K562 (cell line): ENCODE measurements around the gene ARL6IP4. TPM values are rescaled to one million over a fixed set of nuclear protein-coding genes. Genes with fewer than 3 reads are reported as not detected.

Source experiments
- ATAC-seq: fragments of 200-7000 bp; cut with Tn5 transposase; 3 replicates; pipeline ENCODE4 v1.9.1; 2020; ENCODE audit warnings: moderate library complexity
- BruUV-seq: library from RNA; stranded (reverse); fragments of 400-500 nt; replicated peaks from 2 replicates; lab custom pipeline; 2021; lab: Mats Ljungman, UMichigan
- CTCF ChIA-PET: fragments of 300-600 bp; formaldehyde crosslinking; extraction: SDS; loops from one replicate; lab custom pipeline; 2021; ENCODE audit warnings: low intra/inter-chr PET ratio; lab: Yijun Ruan, JAX
- POLR2A ChIA-PET: fragments of 300-600, 350-650 bp; sonication (Branson Sonifier 250); formaldehyde crosslinking; extraction: SDS; loops from one replicate; lab custom pipeline; 2021; ENCODE audit warnings: antibody characterized with exemption, inconsistent platforms; lab: Yijun Ruan, JAX
- DNase-seq, 4 experiments: peaks; one replicate each; pipeline versions ENCODE4 v3.0.0 to v3.0.0-alpha.2; 2011 to 2018; ENCODE audit warnings: low spot score in 3 of 4, mixed read lengths in 3 of 4; ENCODE audit errors: extremely low read depth in 1 of 4
- FAIRE-seq: peaks from 2 replicates; lab custom pipeline; 2011; peaks lifted over from hg19 to GRCh38; lab: Jason Lieb, UNC
- H2AFZ ChIP-seq: 2 replicates; pipeline ENCODE4 v1.6.0; 2011; ENCODE audit warnings: low read depth, low read length, control low read depth, inconsistent platforms
- H3K27ac ChIP-seq: fragments of 200-600 bp; 3 replicates; pipeline ENCODE4 v1.8.0; 2011; ENCODE audit warnings: low read depth, mild to moderate bottlenecking, control low read depth, inconsistent platforms, low read length, moderate library complexity, mixed read lengths; ENCODE audit errors: extremely low read depth
- H3K27me3 ChIP-seq, 2 experiments: fragments of 300-600 bp in 1 of 2; 2 replicates in 1 of 2; 3 replicates in 1 of 2; pipeline versions ENCODE4 v1.6.0 to v1.8.0; 2011; ENCODE audit warnings: inconsistent platforms in 2 of 2, low read length in 2 of 2, mild to moderate bottlenecking in 1 of 2, mixed read lengths in 1 of 2, moderate library complexity in 1 of 2; ENCODE audit not compliant: control insufficient read depth in 2 of 2, insufficient read depth in 2 of 2
- H3K36me3 ChIP-seq: fragments of 300-600 bp; 3 replicates; pipeline ENCODE4 v1.8.0; 2011; ENCODE audit warnings: mild to moderate bottlenecking, low read length, inconsistent platforms; ENCODE audit not compliant: control insufficient read depth, insufficient read depth
- H3K4me1 ChIP-seq, 2 experiments: fragments of 200-600 bp in 1 of 2; replicated peaks in 1 of 2; 2 replicates in 1 of 2; 3 replicates in 1 of 2; pipeline versions ENCODE4 v1.5.1 to v1.8.0; 2011; ENCODE audit warnings: inconsistent platforms in 2 of 2, low read length in 2 of 2, mild to moderate bottlenecking in 1 of 2, mixed read lengths in 1 of 2, moderate library complexity in 1 of 2; ENCODE audit not compliant: control insufficient read depth in 2 of 2, insufficient read depth in 2 of 2
- H3K4me2 ChIP-seq: 2 replicates; pipeline ENCODE4 v1.6.1; 2011; ENCODE audit warnings: low read length, control low read depth, inconsistent platforms, mixed read lengths; ENCODE audit not compliant: insufficient read depth
- H3K4me3 ChIP-seq: fragments of 200-600 bp; sonication (generic), shearing (Covaris generic); 2 replicates; pipeline ENCODE4 v1.5.1; 2016; ENCODE audit warnings: control low read depth, inconsistent platforms
- H3K79me2 ChIP-seq: fragments of 200-600 bp; 3 replicates; pipeline ENCODE4 v1.8.0; 2011; ENCODE audit warnings: low read length, inconsistent platforms; ENCODE audit not compliant: control insufficient read depth, insufficient read depth
- H3K9ac ChIP-seq, 2 experiments: 2 replicates each; pipeline versions ENCODE4 v1.6.0 to v1.6.1; 2011; ENCODE audit warnings: low read depth in 2 of 2, low read length in 2 of 2, control low read depth in 1 of 2, inconsistent platforms in 1 of 2, mild to moderate bottlenecking in 1 of 2, mixed read lengths in 1 of 2; ENCODE audit not compliant: insufficient read depth in 1 of 2
- H3K9me1 ChIP-seq: one replicate; pipeline ENCODE4 v1.6.0; 2011; ENCODE audit warnings: inconsistent platforms, mild to moderate bottlenecking, low read length, moderate library complexity; ENCODE audit not compliant: control insufficient read depth, insufficient read depth
- H3K9me3 ChIP-seq: replicated peaks from 2 replicates; pipeline ENCODE4 v1.5.1; 2011; ENCODE audit warnings: low read depth, low read length, inconsistent platforms; ENCODE audit not compliant: control insufficient read depth, insufficient read depth
- H4K20me1 ChIP-seq: replicated peaks from 2 replicates; pipeline ENCODE4 v1.6.1; 2011; ENCODE audit warnings: low read length, inconsistent platforms, mixed read lengths; ENCODE audit not compliant: control insufficient read depth, insufficient read depth
- CEBPB ChIP-seq: fragments of 450-650 bp; IDR thresholded peaks from 2 replicates; pipeline ENCODE4 v1.6.1; 2016; ENCODE audit warnings: missing genetic modification characterization, missing compliant biosample characterization
- KDM1A ChIP-seq, 2 experiments: fragments of 450-650 bp; IDR thresholded peaks; 2 replicates each; pipeline ENCODE4 v1.6.1; 2016; ENCODE audit warnings: mild to moderate bottlenecking in 2 of 2
- TAL1 ChIP-seq: fragments of 450-650 bp; IDR thresholded peaks from 2 replicates; pipeline ENCODE4 v1.6.1; 2016; ENCODE audit warnings: mild to moderate bottlenecking
- TGIF2 ChIP-seq: sonication (generic); formaldehyde crosslinking; IDR thresholded peaks from 2 replicates; pipeline ENCODE4 v1.8.1; 2022; ENCODE audit warnings: mild to moderate bottlenecking, missing genetic modification reagents, moderate library complexity
- WGBS: fragments of 100-300 bp; shearing (Covaris generic); methylation state at CpG from one replicate; pipeline ENCODE4 v1.1.6; 2016; ENCODE audit warnings: low coverage, mixed read lengths; ENCODE audit not compliant: insufficient coverage; ENCODE audit errors: missing lambda C conversion rate; 5-methylcytosine and 5-hydroxymethylcytosine counted together
- in situ Hi-C: fragments of 300-500 bp; cut with MboI; formaldehyde crosslinking; loops from 4 replicates; pipeline ENCODE4 v1.15.0; 2018; ENCODE audit warnings: inconsistent platforms, mixed read lengths
- intact Hi-C: fragments of 100-400 bp; cut with micrococcal nuclease; formaldehyde crosslinking; loops from 2 replicates; pipeline ENCODE4 v1.14.2; 2022
- polyA plus RNA-seq, 8 experiments: library from polyadenylated mRNA; depleted of rRNA in 4 of 8; stranded (reverse) in 5 of 8; unstranded in 3 of 8; fragments of >200 nt; fragmentation: Nextera tagmentation in 2 of 8; fragmentation: Illumina TruSeq in 1 of 8; extraction: Ambion mirVana in 2 of 8; extraction: Trizol in 1 of 8; gene quantifications; 2 replicates each; pipeline versions ENCODE4 v1.2.1 to v1.2.3, GENCODE V29; 2011 to 2014; ENCODE audit warnings: inconsistent platforms in 1 of 8, missing spikeins in 1 of 8
- total RNA-seq, 7 experiments: library from RNA; depleted of rRNA in 6 of 7; stranded (reverse); fragments of >200 nt in 6 of 7; fragmentation: Illumina TruSeq in 2 of 7; extraction: Trizol in 2 of 7; gene quantifications; 2 replicates each; pipeline versions ENCODE4 v1.2.1 to v1.2.3, GENCODE V29; 2011 to 2021; ENCODE audit warnings: low replicate concordance in 1 of 7
- TF ChIP-seq, protein P1 (sequence below): fragments of 450-650 bp; formaldehyde crosslinking; conservative IDR thresholded peaks from 2 replicates; pipeline ENCODE4 v1.4.0; 2022; ENCODE audit warnings: mild to moderate bottlenecking, missing genetic modification characterization

ARL6IP4 gene
- total and polyA plus RNA-seq, 9 of the 15 experiments (the other 6 are each of a cell fraction or from before 2014, with no cell fraction given) = 2.4 to 255 (median 151) TPM

- H2AFZ ChIP-seq = no peak overlapping the region
- H3K36me3 ChIP-seq = no peaks in the 10 kb centered on the region; the same call in 2 of the 3 replicates
- in situ Hi-C loops (no loop called here), intact Hi-C loops (no loop called here)
- no peak overlapping the region for H3K4me3 ChIP-seq
- H3K4me2 ChIP-seq = no peak overlapping the region
- TF ChIP-seq TGIF2 (CRISPR knock-in tag) (no peak), KDM1A (IDR thresholded peaks at IDR 0.05) (peak in 1 of 2 experiments; percentile 20; a peak in 1 of 4 replicates)
- ATAC-seq (no peak), DNase-seq (no peak), FAIRE-seq (no peak)
- H3K9me3 ChIP-seq = no peaks in the 10 kb centered on the region
- peaks cover 20 to 23% of the 10 kb centered on the region in 2 experiments for H3K4me1 ChIP-seq
- ChIA-PET POLR2A (no interaction called here), CTCF (no interaction called here)
- H3K9me1 ChIP-seq = no peaks in the 10 kb centered on the region
- H3K27me3 ChIP-seq = no peaks in the 10 kb centered on the region
- no TSS peak for BruUV-seq
- H3K27ac ChIP-seq = no peak overlapping the region
- H3K9ac ChIP-seq = no peak overlapping the region
- H3K79me2 ChIP-seq = no peaks in the 10 kb centered on the region
- no peaks in the 10 kb centered on the region for H4K20me1 ChIP-seq
These were observed 49.1 kb downstream of the ARL6IP4 start for GRCh38 chr12:123029550-123029949.

DNA sequence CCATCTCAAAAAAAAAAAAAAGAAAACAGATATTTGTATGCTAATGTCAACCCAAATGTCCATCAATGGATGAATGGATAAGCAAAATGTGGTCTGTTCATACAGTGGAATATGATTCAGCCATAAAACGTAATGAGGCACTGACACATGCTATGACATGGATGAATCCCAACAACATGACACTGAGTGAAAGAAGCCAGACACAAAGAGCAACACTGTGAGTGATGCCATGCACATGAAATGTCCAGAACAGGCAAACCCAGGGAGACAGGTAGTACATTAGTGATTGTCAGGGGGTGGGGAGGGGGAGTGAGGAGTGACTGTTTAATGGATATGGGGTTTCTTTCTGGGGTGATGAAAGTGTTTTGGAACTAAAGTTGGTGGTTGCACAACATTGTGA lies 50.2 kb downstream of the ARL6IP4 start:
- in situ Hi-C loops = no loop called here
- no peak for FAIRE-seq

More for the DNA sequence above, 50.2 kb downstream of the ARL6IP4 start:
- no peaks in the 10 kb centered on the region for H3K9me1 ChIP-seq
- ATAC-seq (no peak), DNase-seq (no peak)
- H3K36me3 ChIP-seq = no peaks in the 10 kb centered on the region; the same call in 2 of the 3 replicates
- no peak overlapping the region for H3K9ac ChIP-seq
- H3K79me2 ChIP-seq = no peaks in the 10 kb centered on the region
- no peak overlapping the region for H3K4me2 ChIP-seq
- H2AFZ ChIP-seq = no peak overlapping the region
- peaks cover 29 to 30% of the 10 kb centered on the region in 2 experiments for H3K4me1 ChIP-seq
- TF ChIP-seq, protein P1, sequence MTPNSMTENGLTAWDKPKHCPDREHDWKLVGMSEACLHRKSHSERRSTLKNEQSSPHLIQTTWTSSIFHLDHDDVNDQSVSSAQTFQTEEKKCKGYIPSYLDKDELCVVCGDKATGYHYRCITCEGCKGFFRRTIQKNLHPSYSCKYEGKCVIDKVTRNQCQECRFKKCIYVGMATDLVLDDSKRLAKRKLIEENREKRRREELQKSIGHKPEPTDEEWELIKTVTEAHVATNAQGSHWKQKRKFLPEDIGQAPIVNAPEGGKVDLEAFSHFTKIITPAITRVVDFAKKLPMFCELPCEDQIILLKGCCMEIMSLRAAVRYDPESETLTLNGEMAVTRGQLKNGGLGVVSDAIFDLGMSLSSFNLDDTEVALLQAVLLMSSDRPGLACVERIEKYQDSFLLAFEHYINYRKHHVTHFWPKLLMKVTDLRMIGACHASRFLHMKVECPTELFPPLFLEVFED = no peak
- 0 out of 2 replicates have a peak, but pooled peaks have one; percentile 38 for TF ChIP-seq CEBPB (tag)
- TF ChIP-seq TAL1 = no peak
- intact Hi-C loops = loop anchor here (5.0 kb wide), 1 partner anchor 48 kb away; the partner anchor contains the start of gene ARL6IP4
- 73% methylated on average over 1 of the region's 1 CpG for WGBS
- H3K9me3 ChIP-seq = no peaks in the 10 kb centered on the region
- ChIA-PET POLR2A (interaction anchor here (0.6 to 1.1 kb wide), 3 partner anchors 11 to 45 kb away, joined by 3 to 6 read pairs (median 5); no protein-coding TSS in a partner anchor), CTCF (no interaction called here)
- no peak overlapping the region for H3K27ac ChIP-seq
- H3K4me3 ChIP-seq = no peak overlapping the region
- no TSS peak for BruUV-seq
- H4K20me1 ChIP-seq = no peaks in the 10 kb centered on the region
- H3K27me3 ChIP-seq = no peaks in the 10 kb centered on the region
